HG03103 (cell line): ENCODE data around the gene PRIM1.
"Not testable (repeated sequence)": the region's sequence is repeated elsewhere in the genome, so short reads cannot be mapped to it uniquely, and the experiment has no call there.

Experiments
- ATAC-seq: cut with Tn5 transposase; IDR thresholded peaks from one replicate; pipeline ENCODE4 v1.9.1; 2021; ENCODE audit warnings: low read depth; ENCODE audit not compliant: unreplicated experiment

The PRIM1 gene

GRCh38 chr12:56763753-56764657 is 11.9 kb upstream of the PRIM1 start:
- ATAC-seq, result no peak

- ATAC-seq, result no peak
Measured at GRCh38 chr12:56761812-56762211, 9.7 kb upstream of the PRIM1 start.

GRCh38 chr12:56760460-56760859 is 8.3 kb upstream of the PRIM1 start:
- ATAC-seq, result no peak

GRCh38 chr12:56759263-56759908 is 7.3 kb upstream of the PRIM1 start:
- ATAC-seq, result no peak

GRCh38 chr12:56758728-56759262 is 6.7 kb upstream of the PRIM1 start:
- ATAC-seq, result no peak

- not testable (repeated sequence) for ATAC-seq
Measured at GRCh38 chr12:56757971-56758370, 5.8 kb upstream of the PRIM1 start.

- no peak for ATAC-seq
Measured at GRCh38 chr12:56753566-56753965, 1.4 kb upstream of the PRIM1 start.

- ATAC-seq, result not testable (repeated sequence)
Measured at GRCh38 chr12:56750596-56750995, 1.5 kb downstream of the PRIM1 start.

GRCh38 chr12:56749853-56750252 is 2.3 kb downstream of the PRIM1 start:
- ATAC-seq, result no peak

- ATAC-seq, result no peak
Measured at GRCh38 chr12:56749359-56749758, 2.8 kb downstream of the PRIM1 start.

GRCh38 chr12:56728139-56728861 is 23.8 kb downstream of the PRIM1 start:
- ATAC-seq, result no peak

- not testable (repeated sequence) for ATAC-seq
Measured at GRCh38 chr12:56726196-56726675, 25.9 kb downstream of the PRIM1 start.

GRCh38 chr12:56725723-56726102 is 26.4 kb downstream of the PRIM1 start:
- no peak for ATAC-seq

- ATAC-seq, result peak; percentile 95
Measured at GRCh38 chr12:56724972-56725722, 27.0 kb downstream of the PRIM1 start, which contains the start of gene NACA. Gene NACA (minus strand): TSS chr12:56725299. CDS start chr12:56724521, 778 bp downstream.

- no peak for ATAC-seq
Measured at GRCh38 chr12:56724701-56724971, 27.5 kb downstream of the PRIM1 start.

- no peak for ATAC-seq
Measured at GRCh38 chr12:56723889-56724700, 28.0 kb downstream of the PRIM1 start.

GRCh38 chr12:56723352-56723751 is 28.8 kb downstream of the PRIM1 start:
- ATAC-seq, result no peak

GRCh38 chr12:56722832-56723231 is 29.3 kb downstream of the PRIM1 start:
- no peak for ATAC-seq

GRCh38 chr12:56721721-56722120 is 30.4 kb downstream of the PRIM1 start:
- no peak for ATAC-seq
